DND-41 (cell line): ENCODE measurements around the gene MPL.

Experiments used
- CTCF ChIP-seq: IDR thresholded peaks from 2 replicates; pipeline ENCODE4 v1.5.1; 2012; ENCODE audit warnings: borderline replicate concordance, low read length, moderate library complexity, mild to moderate bottlenecking; ENCODE audit not compliant: poor library complexity, severe bottlenecking; ENCODE audit errors: extremely low read depth
- EZH2 ChIP-seq: IDR thresholded peaks from 3 replicates; pipeline ENCODE4 v1.6.1; 2012; ENCODE audit warnings: borderline replicate concordance, low read depth, mild to moderate bottlenecking, moderate library complexity, low read length, inconsistent platforms; ENCODE audit not compliant: severe bottlenecking

- TF ChIP-seq CTCF (no peak), EZH2 (no peak)
Measured at GRCh38 chr1:43296207-43296606, 41.4 kb upstream of the MPL start.
